Activated naive CD4-positive, alpha-beta T cell treated with anti-CD3 and anti-CD28 coated beads, Interleukin-2, amount 50 U/mL, for 24 hours (primary cell): ENCODE measurements around the gene TBC1D22A.
A peak's percentile ranks its signal among the peaks of the same experiment; 100 is the strongest.

ENCODE experiments used
- H3K27ac Mint-ChIP-seq: one replicate; pipeline ENCODE4 v1.8.0; 2021; ENCODE audit warnings: mild to moderate bottlenecking, mixed read lengths
- H3K27me3 Mint-ChIP-seq: one replicate; pipeline ENCODE4 v1.8.0; 2021; ENCODE audit warnings: mixed read lengths
- H3K36me3 Mint-ChIP-seq: one replicate; pipeline ENCODE4 v1.8.0; 2021; ENCODE audit warnings: mixed read lengths
- H3K4me1 Mint-ChIP-seq: one replicate; pipeline ENCODE4 v1.8.0; 2021; ENCODE audit warnings: mixed read lengths
- H3K4me3 Mint-ChIP-seq: one replicate; pipeline ENCODE4 v1.8.0; 2021; ENCODE audit warnings: mild to moderate bottlenecking, mixed read lengths
- H3K9me3 Mint-ChIP-seq: one replicate; pipeline ENCODE4 v1.8.0; 2021; ENCODE audit warnings: mixed read lengths

Gene TBC1D22A, protein sequence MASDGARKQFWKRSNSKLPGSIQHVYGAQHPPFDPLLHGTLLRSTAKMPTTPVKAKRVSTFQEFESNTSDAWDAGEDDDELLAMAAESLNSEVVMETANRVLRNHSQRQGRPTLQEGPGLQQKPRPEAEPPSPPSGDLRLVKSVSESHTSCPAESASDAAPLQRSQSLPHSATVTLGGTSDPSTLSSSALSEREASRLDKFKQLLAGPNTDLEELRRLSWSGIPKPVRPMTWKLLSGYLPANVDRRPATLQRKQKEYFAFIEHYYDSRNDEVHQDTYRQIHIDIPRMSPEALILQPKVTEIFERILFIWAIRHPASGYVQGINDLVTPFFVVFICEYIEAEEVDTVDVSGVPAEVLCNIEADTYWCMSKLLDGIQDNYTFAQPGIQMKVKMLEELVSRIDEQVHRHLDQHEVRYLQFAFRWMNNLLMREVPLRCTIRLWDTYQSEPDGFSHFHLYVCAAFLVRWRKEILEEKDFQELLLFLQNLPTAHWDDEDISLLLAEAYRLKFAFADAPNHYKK

DNA sequence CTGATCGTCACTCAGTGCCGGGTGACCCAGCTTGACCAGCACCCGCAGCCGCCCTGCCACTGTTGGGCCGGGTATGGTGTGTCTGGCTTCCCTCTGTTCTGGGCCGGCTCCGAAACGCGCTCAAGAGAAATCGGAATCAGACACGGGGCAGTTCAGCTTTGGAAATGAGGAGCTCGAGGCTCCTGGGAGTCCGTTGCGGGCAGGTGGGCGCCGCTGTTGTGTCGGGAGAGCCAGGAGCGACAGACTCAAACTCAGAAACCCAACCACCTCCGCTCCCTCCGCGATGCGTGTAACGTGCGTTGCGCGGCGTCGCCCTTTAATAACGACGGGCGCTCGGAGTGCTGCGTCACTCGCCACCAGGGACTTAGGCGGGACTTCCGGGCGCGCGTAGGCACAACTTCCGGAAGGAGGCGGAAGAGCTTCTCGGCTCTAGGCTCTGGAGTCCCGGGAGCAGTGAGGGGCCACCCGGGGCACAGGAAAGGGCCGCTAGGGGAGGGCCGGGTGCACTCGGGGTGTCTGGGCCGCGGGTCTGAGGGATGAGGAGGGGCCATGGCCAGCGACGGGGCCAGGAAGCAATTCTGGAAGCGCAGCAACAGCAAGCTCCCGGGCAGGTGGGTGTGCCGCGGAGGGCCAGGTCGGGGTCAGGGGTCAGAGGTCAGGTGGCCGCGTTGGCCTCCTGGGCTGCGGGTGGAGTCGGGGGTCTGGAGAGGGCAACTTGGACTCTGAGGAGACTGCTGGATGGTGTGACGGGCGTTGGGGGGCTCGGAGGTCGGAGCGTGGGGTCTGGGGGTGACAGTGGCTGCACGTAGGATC is at the start of gene TBC1D22A:
TBC1D22A (plus strand) TSS at position 413 of the 813 bp plus-strand sequence; CDS start at position 550, 137 bp downstream.
- H3K4me3 Mint-ChIP-seq = peak within 1 kb of the TSS; percentile 94
- peaks cover 59% of the 10 kb centered on the region for H3K4me1 Mint-ChIP-seq
- H3K9me3 Mint-ChIP-seq = no peaks in the 10 kb centered on the region
- no peaks in the 10 kb centered on the region for H3K27me3 Mint-ChIP-seq
- peak within 1 kb of the TSS; percentile 96 for H3K27ac Mint-ChIP-seq
- peaks cover 2% of the 10 kb centered on the region for H3K36me3 Mint-ChIP-seq

DNA sequence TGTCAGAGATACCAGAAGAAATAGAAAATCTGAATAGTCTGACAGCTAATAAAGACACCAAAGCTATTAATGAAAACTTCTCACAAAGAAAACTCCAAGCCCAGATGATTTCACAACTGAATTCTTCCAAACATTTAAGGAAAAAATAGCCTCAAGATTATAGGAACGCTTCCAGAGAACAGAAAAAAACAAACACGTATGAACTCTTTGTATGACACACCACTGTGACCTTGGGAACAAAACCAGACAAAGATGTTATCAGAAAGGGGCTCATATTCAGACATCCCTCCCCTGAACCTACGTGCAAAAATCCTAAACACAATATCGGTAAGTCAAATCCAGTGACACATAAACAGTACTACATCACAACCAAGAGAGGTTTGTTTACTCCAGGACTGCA is 47.9 kb upstream of the TBC1D22A start:
- H3K36me3 Mint-ChIP-seq = peaks cover 15% of the 10 kb centered on the region
- H3K4me1 Mint-ChIP-seq = peaks cover 32% of the 10 kb centered on the region
- no peaks in the 10 kb centered on the region for H3K9me3 Mint-ChIP-seq
- no peaks in the 10 kb centered on the region for H3K27me3 Mint-ChIP-seq
- peak overlapping the region; percentile 90 for H3K27ac Mint-ChIP-seq
- no peak overlapping the region for H3K4me3 Mint-ChIP-seq

DNA sequence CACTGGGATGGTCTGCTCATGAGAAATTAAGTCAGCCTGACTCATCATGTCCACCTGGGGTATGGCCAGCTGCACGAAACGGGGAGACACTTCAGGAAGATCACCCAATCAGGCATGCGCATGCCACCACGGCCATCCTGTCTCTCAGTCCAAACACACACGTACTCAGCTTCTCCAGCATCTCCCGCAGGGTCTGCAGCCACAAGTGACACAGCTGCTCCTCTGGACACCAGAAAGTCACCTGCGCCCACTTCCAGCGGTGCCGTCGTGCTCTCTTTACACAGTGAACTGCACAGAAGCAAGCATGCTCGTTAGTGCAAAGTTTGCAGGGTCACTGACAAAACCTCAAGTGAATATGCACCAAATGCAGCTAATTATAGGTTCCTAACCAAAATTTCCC is 42.5 kb upstream of the TBC1D22A start:
- no peaks in the 10 kb centered on the region for H3K27me3 Mint-ChIP-seq
- H3K36me3 Mint-ChIP-seq = peaks cover 6% of the 10 kb centered on the region
- H3K27ac Mint-ChIP-seq = no peak overlapping the region
- no peak overlapping the region for H3K4me3 Mint-ChIP-seq
- no peaks in the 10 kb centered on the region for H3K9me3 Mint-ChIP-seq
- H3K4me1 Mint-ChIP-seq = peaks cover 22% of the 10 kb centered on the region

DNA sequence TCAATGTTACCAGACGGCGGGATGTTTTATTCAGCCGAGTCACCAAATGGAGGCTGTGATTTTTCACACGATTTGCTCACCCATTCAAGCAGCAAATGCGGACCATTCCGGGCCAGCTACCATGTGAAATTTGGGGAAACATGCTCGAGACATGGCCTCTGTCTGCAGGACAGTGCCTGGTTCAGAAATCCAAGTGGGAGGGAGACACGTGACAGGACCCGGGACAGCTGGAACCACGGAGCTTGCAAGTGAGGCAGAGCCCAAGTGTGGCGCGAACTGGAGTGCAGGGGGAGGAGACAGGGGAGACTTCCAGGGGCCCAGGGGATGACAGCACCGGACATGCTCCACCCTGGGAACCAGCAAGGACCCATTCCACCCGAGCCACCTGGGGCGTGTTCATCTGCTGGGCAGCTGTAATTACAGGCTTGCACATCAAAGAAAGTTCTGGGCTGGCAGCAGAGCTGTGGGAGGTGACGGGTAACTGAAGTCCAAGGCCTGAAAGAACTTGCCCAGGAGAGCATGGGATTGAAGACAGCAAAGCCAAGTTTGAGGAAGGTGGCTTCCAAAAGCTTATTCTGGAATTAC is 40.9 kb upstream of the TBC1D22A start:
- H3K4me1 Mint-ChIP-seq = peaks cover 16% of the 10 kb centered on the region
- H3K4me3 Mint-ChIP-seq = no peak overlapping the region
- H3K36me3 Mint-ChIP-seq = peaks cover 6% of the 10 kb centered on the region
- H3K9me3 Mint-ChIP-seq = no peaks in the 10 kb centered on the region
- no peaks in the 10 kb centered on the region for H3K27me3 Mint-ChIP-seq
- no peak overlapping the region for H3K27ac Mint-ChIP-seq

DNA sequence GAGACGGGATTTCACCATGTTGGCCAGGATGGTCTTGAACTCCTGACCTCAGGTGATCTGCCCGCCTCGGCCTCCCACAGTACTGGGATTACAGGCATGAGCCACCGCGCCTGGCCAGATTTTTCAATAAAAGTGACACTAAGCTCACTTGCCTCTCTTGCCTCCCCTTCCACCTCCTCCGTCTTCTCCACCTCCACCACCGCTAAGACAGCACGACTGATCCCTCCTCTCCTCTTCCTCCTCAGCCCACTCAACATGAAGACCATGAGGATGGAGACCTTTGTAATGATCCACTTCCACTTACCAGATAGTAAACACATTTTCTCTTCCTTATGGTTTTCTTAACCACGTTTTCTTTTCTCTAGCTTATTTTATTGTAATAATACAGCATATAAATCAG is 38.6 kb upstream of the TBC1D22A start:
- Mint-ChIP-seq H3K4me3 (no peak overlapping the region), H3K36me3 (peaks cover 3% of the 10 kb centered on the region), H3K4me1 (peaks cover 12% of the 10 kb centered on the region), H3K27me3 (no peaks in the 10 kb centered on the region), H3K27ac (peak overlapping the region; percentile 41), H3K9me3 (no peaks in the 10 kb centered on the region)

DNA sequence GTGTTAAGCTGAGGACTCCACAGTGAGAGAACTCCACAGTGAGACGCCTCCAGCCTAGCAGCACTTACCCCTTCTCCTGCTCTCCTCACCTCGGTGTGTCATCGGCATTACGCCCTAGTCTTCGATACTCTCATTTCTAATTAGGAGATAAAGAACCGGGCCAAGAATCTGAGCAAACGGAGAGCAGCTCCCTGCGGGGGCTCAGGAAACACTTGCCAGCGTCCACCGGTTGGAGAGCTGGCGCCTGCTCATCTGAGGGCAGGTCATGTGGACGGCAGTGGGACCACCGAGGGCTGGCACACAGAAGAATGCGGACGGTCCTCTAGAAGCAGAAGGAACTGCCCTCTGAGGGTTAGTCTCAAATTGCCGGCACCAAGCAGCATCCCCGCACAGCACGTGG is 37.4 kb upstream of the TBC1D22A start:
- Mint-ChIP-seq H3K27me3 (no peaks in the 10 kb centered on the region), H3K27ac (no peak overlapping the region), H3K4me1 (peaks cover 17% of the 10 kb centered on the region), H3K4me3 (no peak overlapping the region), H3K9me3 (no peaks in the 10 kb centered on the region), H3K36me3 (peaks cover 3% of the 10 kb centered on the region)

DNA sequence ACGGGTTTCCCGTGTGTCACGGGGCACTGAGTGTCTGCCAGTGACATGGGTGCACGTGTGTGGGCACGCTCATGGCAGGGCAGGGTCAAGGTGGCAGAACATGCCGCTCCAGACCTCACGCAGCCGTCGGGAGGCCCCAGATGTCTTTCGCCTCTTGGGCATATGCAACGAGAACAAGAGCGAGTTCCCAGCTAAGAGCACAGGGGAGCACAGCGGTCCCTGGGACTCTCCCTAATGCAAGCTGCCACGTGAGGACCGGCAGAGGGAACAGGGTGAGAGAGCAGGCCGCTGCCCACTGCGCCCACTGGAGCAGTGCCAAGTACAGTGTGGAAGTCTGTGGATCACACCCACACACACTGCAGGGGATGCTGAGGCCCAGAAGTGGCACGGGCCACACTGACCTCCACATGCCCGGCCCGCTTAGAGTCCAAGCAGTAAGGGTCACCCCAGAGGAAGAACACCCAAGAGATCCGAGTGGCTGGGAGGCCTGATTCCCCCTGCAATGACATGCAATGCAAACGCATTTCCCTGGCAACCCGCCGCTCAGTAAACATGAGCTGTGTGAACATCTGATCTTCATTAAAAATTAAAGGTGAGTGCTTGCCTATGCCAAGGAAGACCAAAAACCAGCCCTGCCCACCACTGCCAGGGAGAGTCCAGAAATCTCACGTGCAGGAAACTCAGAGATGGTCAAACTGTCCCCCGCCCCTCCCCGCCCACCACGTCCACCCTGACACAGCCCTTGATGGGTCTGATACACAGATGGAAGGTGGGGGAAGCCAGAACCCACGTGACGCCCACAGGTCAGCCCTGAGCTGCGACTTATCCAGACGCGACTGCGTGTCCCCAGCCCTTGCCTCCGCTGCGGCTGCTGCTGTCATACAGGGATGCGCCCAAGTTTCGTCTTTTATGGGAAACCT is 36.1 kb upstream of the TBC1D22A start:
- Mint-ChIP-seq H3K4me1 (peaks cover 26% of the 10 kb centered on the region), H3K36me3 (peaks cover 3% of the 10 kb centered on the region)

DNA sequence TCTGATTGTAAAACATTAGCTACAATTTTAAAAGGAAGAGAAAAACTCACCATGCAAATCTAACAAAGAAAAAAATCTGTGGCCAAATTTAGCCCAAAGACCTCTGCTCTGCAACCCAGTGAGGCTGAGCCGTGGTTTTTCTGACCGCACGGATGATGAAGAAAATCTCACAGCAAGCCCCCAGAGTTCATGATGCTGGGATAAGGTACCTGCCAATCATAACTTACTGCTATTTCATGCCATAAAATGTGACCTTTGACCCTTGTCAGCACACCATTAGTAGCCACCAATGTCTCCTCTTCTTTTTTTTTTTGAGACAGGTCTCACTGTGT is 35.5 kb upstream of the TBC1D22A start:
- Mint-ChIP-seq H3K27ac (no peak overlapping the region), H3K36me3 (peaks cover 3% of the 10 kb centered on the region), H3K4me1 (peaks cover 30% of the 10 kb centered on the region), H3K27me3 (no peaks in the 10 kb centered on the region), H3K9me3 (no peaks in the 10 kb centered on the region), H3K4me3 (no peak overlapping the region)

More for the DNA sequence above, 36.1 kb upstream of the TBC1D22A start:
- Mint-ChIP-seq H3K9me3 (no peaks in the 10 kb centered on the region), H3K27ac (no peak overlapping the region), H3K27me3 (no peaks in the 10 kb centered on the region), H3K4me3 (no peak overlapping the region)

DNA sequence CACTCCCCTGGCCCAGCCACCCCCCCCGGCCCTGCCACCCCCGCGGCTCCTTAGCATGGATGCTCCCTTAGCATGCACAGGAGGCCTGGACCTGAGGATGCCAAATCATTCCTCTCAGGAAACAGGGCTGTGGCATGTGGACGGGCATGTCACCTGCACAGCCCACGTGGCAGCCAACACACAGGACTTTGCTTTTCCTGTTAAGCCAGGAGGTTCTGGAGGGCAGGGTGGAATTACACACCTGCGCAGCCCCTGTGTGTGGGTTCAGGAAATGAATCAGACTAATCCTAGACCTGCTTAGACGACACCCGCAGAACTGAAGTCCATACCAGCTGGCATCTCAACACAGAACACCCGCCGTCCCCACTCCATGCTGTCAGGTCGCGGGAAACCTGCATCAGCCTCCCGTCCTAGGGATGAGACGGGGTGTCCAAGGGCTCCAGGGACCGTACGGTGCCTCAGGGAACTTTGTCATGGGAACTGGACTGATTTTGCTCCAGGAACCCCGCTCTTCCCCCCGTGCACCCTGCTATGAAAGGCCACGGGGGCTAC is 34.6 kb upstream of the TBC1D22A start:
- no peaks in the 10 kb centered on the region for H3K27me3 Mint-ChIP-seq
- peaks cover 36% of the 10 kb centered on the region for H3K4me1 Mint-ChIP-seq
- H3K4me3 Mint-ChIP-seq = no peak overlapping the region
- H3K27ac Mint-ChIP-seq = no peak overlapping the region
- peaks cover 3% of the 10 kb centered on the region for H3K36me3 Mint-ChIP-seq
- H3K9me3 Mint-ChIP-seq = no peaks in the 10 kb centered on the region

DNA sequence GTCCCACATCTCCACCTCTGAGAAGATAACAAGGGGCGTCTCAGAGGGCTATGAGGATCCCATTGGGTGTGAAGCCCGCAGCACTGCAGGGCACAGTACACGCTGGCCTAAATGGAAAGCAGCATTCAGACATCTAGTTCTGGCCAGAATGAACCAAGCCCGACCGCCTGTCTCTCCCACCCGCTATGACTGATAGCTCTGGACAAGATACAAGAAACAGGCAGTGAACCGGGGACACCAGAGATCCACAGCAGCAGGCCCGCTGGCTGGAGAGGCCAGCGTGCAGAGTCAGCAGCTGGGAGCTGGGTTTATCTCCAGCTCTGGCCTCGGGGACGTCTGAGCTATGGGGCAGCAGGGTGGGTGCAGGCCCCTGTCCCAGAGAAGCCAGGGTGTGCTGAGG is 34.0 kb upstream of the TBC1D22A start:
- no peaks in the 10 kb centered on the region for H3K27me3 Mint-ChIP-seq
- H3K27ac Mint-ChIP-seq = peak overlapping the region; percentile 17
- peaks cover 3% of the 10 kb centered on the region for H3K36me3 Mint-ChIP-seq
- no peak overlapping the region for H3K4me3 Mint-ChIP-seq
- no peaks in the 10 kb centered on the region for H3K9me3 Mint-ChIP-seq
- peaks cover 36% of the 10 kb centered on the region for H3K4me1 Mint-ChIP-seq

DNA sequence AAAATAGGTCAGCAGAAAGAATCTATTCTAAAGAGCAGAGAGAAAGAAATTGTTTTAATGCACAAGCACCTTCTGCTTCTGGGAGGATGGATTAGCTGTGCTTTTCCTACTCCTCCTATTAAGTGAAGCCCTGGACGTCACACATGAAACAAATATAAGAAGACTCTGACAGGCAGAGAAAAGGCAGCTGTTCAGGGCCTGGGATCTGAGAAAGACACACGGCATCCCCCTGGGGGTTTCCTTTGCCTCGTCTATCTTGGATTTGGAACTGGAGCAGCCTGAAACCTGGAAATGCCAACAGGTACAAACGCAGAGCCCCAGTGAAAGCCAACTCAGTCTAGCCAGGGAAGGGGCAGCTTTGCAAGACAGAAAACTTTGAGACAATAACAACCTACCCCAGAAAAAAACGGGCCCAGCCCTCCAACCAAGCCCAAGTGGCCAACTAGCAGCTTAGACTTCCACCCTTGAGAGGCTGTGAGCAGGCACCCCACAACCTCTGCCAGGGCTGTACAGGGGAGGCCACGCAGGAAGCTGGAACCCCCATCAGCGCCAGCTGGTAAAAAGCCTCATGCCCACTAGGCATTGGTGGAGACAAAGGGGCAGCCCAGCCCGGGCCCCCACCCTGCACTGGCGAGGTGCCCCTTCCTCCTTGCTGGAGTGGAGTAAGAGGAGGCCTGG is 31.7 kb upstream of the TBC1D22A start:
- Mint-ChIP-seq H3K4me3 (peak overlapping the region; percentile 59), H3K9me3 (no peaks in the 10 kb centered on the region), H3K27me3 (no peaks in the 10 kb centered on the region), H3K27ac (peak overlapping the region; percentile 72), H3K36me3 (no peaks in the 10 kb centered on the region), H3K4me1 (peaks cover 47% of the 10 kb centered on the region)

DNA sequence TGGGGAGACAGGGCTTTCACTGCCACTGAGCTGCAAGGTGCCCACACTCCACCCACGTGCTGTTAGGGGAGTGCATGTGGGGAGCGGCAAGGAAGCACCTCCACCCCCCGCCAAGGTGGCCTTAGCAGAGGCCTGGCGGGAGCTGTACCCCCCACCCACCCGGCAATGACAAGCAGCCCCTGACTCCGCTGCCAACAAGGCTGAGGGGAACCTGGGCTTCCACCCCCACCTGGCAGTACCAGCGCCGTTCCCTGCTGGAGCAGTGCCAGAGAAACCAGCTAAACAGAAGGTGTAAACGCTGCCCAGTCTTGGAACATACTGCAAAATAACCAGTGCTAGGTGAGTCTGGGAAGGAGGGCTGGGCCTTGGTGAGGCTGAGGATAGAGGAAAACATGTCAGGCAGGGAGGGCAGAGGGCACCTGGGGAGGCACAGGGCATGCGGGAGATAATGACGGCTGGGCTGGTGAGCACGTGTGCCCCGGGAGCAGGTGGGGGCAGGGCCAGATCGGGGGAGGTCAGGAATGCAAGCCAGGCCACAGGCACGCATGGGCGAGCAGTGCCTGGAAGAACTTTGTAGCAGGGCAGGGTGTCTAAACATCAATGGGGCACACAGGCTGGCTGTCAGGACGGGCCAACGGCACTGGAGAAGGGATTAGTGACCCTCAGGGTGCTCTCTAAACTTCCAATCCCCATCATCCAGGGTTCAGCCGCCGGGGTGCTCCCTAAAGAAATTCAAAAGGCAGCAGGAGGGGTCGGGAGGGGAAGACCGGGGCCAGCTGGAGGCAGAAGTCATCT is 31.0 kb upstream of the TBC1D22A start:
- Mint-ChIP-seq H3K4me1 (peaks cover 51% of the 10 kb centered on the region), H3K36me3 (no peaks in the 10 kb centered on the region), H3K4me3 (peak overlapping the region; percentile 47), H3K9me3 (no peaks in the 10 kb centered on the region), H3K27me3 (no peaks in the 10 kb centered on the region), H3K27ac (peak overlapping the region; percentile 94)

DNA sequence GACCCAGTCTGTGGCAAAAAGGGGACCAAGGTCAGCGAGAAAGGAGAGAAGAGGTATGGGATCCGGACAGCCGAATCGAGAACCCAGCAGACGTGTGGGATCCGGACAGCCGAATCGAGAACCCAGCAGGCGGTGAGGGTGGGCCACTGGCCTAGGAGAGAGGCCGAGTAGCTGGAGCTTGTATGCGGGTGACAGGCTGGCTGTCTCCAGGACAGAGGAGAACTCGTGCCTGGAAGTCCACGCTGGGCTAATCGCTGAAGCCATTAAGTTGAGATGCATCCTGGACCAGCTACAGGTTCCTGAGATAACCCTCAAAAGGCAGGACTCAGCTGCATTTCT is 30.4 kb upstream of the TBC1D22A start:
- Mint-ChIP-seq H3K27me3 (no peaks in the 10 kb centered on the region), H3K27ac (peak overlapping the region; percentile 94), H3K9me3 (no peaks in the 10 kb centered on the region), H3K4me1 (peaks cover 57% of the 10 kb centered on the region), H3K4me3 (peak overlapping the region; percentile 47), H3K36me3 (no peaks in the 10 kb centered on the region)

DNA sequence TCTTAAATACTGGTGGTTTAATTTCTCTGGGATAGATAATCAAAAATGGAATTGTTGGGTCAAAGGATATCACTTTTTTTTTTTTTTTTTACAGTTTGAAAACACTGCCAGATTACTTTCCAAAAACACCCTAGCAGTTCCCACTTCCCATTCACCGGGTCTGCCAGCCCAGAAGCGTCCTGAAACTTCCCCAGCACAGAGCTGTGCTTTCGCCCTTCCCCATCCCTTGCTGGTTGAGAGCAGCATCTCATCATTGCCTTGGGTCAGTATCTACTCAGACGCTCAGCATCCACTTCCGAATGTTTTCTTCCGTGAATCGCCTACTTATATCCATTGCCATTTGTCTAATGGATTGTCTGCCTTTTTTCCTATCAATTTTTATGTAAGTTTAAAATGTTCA is 29.9 kb upstream of the TBC1D22A start:
- H3K27ac Mint-ChIP-seq = peak overlapping the region; percentile 35
- H3K4me1 Mint-ChIP-seq = peaks cover 61% of the 10 kb centered on the region
- H3K27me3 Mint-ChIP-seq = no peaks in the 10 kb centered on the region
- no peaks in the 10 kb centered on the region for H3K9me3 Mint-ChIP-seq
- no peaks in the 10 kb centered on the region for H3K36me3 Mint-ChIP-seq
- H3K4me3 Mint-ChIP-seq = no peak overlapping the region
